Liver (tissue), 9 donors: ENCODE data around the gene MOSPD3. TPM values are rescaled to one million over a fixed set of nuclear protein-coding genes. Genes with fewer than 3 reads are reported as not detected.

Experiments used
- DNase-seq: peaks from one replicate; pipeline ENCODE4 v3.0.0-alpha.2; 2017; ENCODE audit warnings: low spot score
- H3K27ac ChIP-seq, 2 donors: one replicate each; pipeline ENCODE4 v1.7.0; 2013; ENCODE audit warnings: inconsistent platforms in 2 of 2, low read length in 2 of 2, control low read depth in 1 of 2, low read depth in 1 of 2, mild to moderate bottlenecking in 1 of 2
- H3K27me3 ChIP-seq, 4 donors: one replicate each; pipeline versions ENCODE4 v1.6.1 to v1.7.0; 2013; ENCODE audit warnings: low read length in 3 of 4, inconsistent platforms in 1 of 4, mild to moderate bottlenecking in 1 of 4, moderate library complexity in 1 of 4; ENCODE audit not compliant: control insufficient read depth in 4 of 4, insufficient read depth in 4 of 4
- H3K36me3 ChIP-seq, 4 donors: one replicate each; pipeline versions ENCODE4 v1.6.1 to v1.7.0; 2013; ENCODE audit warnings: low read length in 3 of 4, mild to moderate bottlenecking in 3 of 4, low read depth in 1 of 4, moderate library complexity in 1 of 4; ENCODE audit not compliant: control insufficient read depth in 4 of 4, insufficient read depth in 3 of 4
- H3K4me1 ChIP-seq, 4 donors: one replicate each; pipeline versions ENCODE4 v1.6.1 to v1.7.0; 2013; ENCODE audit warnings: low read length in 3 of 4, mild to moderate bottlenecking in 3 of 4, moderate library complexity in 1 of 4; ENCODE audit not compliant: control insufficient read depth in 4 of 4, insufficient read depth in 4 of 4
- H3K4me3 ChIP-seq, 3 donors: one replicate each; pipeline versions ENCODE4 v1.6.1 to v1.7.0; 2013; ENCODE audit warnings: low read length in 3 of 3, control low read depth in 1 of 3, low read depth in 1 of 3, mild to moderate bottlenecking in 1 of 3
- H3K9ac ChIP-seq, 2 donors: one replicate each; pipeline ENCODE4 v1.7.0; 2013; ENCODE audit warnings: low read length in 2 of 2, mild to moderate bottlenecking in 2 of 2, moderate library complexity in 2 of 2, control low read depth in 1 of 2, low read depth in 1 of 2
- H3K9me3 ChIP-seq, 4 donors: one replicate each; pipeline versions ENCODE4 v1.6.1 to v1.7.0; 2013; ENCODE audit warnings: low read length in 3 of 4; ENCODE audit not compliant: control insufficient read depth in 4 of 4
- ATF3 ChIP-seq: IDR thresholded peaks from 2 replicates; pipeline ENCODE4 v1.6.1; 2016; ENCODE audit warnings: antibody characterized with exemption
- CTCF ChIP-seq: fragments of 150-350 bp; IDR thresholded peaks from 2 replicates; pipeline ENCODE4 v1.5.1; 2017; ENCODE audit warnings: improper control_type of control experiment, low read depth, low read length; ENCODE audit not compliant: missing input control
- EGR1 ChIP-seq, 2 donors: IDR thresholded peaks; 2 replicates each; pipeline ENCODE4 v1.6.1; 2016 to 2018; ENCODE audit warnings: antibody characterized with exemption in 2 of 2, low read depth in 2 of 2
- FOXA1 ChIP-seq: IDR thresholded peaks from 2 replicates; pipeline ENCODE4 v1.6.1; 2016; ENCODE audit warnings: antibody characterized with exemption
- FOXA2 ChIP-seq: IDR thresholded peaks from 2 replicates; pipeline ENCODE4 v1.6.1; 2016; ENCODE audit warnings: antibody characterized with exemption
- GABPA ChIP-seq, 2 donors: IDR thresholded peaks in 1 of 2; conservative IDR thresholded peaks in 1 of 2; 2 replicates each; pipeline ENCODE4 v1.6.1; 2016; ENCODE audit warnings: antibody characterized with exemption in 2 of 2, mild to moderate bottlenecking in 1 of 2, moderate library complexity in 1 of 2
- HNF4A ChIP-seq, 2 donors: conservative IDR thresholded peaks; 2 replicates each; pipeline ENCODE4 v1.6.1; 2016; ENCODE audit warnings: antibody characterized with exemption in 2 of 2, mild to moderate bottlenecking in 2 of 2
- HNF4G ChIP-seq: IDR thresholded peaks from 2 replicates; pipeline ENCODE4 v1.6.1; 2016; ENCODE audit warnings: antibody characterized with exemption
- JUND ChIP-seq, 2 donors: IDR thresholded peaks; 2 replicates each; pipeline ENCODE4 v1.6.1; 2016; ENCODE audit warnings: antibody characterized with exemption in 2 of 2
- MAX ChIP-seq: IDR thresholded peaks from 2 replicates; pipeline ENCODE4 v1.6.1; 2016; ENCODE audit warnings: antibody characterized with exemption
- NR2F2 ChIP-seq: IDR thresholded peaks from 2 replicates; pipeline ENCODE4 v1.6.1; 2016; ENCODE audit warnings: antibody characterized with exemption
- RAD21 ChIP-seq, 2 donors: IDR thresholded peaks; 2 replicates each; pipeline ENCODE4 v1.6.1; 2016; ENCODE audit warnings: antibody characterized with exemption in 2 of 2, mild to moderate bottlenecking in 2 of 2
- REST ChIP-seq: IDR thresholded peaks from 2 replicates; pipeline ENCODE4 v1.6.1; 2016; ENCODE audit warnings: antibody characterized with exemption, mild to moderate bottlenecking
- RXRA ChIP-seq, 2 donors: IDR thresholded peaks; 2 replicates each; pipeline ENCODE4 v1.6.1; 2017 to 2018; ENCODE audit warnings: antibody characterized with exemption in 2 of 2, mild to moderate bottlenecking in 1 of 2
- SP1 ChIP-seq: IDR thresholded peaks from 2 replicates; pipeline ENCODE4 v1.6.1; 2018; ENCODE audit warnings: antibody characterized with exemption, mild to moderate bottlenecking
- TAF1 ChIP-seq: conservative IDR thresholded peaks from 2 replicates; pipeline ENCODE4 v1.6.1; 2016; ENCODE audit warnings: antibody characterized with exemption, mild to moderate bottlenecking
- YY1 ChIP-seq: IDR thresholded peaks from 2 replicates; pipeline ENCODE4 v1.6.1; 2016; ENCODE audit warnings: antibody characterized with exemption, mild to moderate bottlenecking
- ZBTB33 ChIP-seq: IDR thresholded peaks from 2 replicates; pipeline ENCODE4 v1.6.1; 2016; ENCODE audit warnings: antibody characterized with exemption
- WGBS: extraction: QIAGEN DNeasy Blood & Tissue Kit; methylation state at CpG from one replicate; pipeline ENCODE4 v1.1.7; 2013; 5-methylcytosine and 5-hydroxymethylcytosine counted together
- polyA plus RNA-seq, 2 donors: library from polyadenylated mRNA; stranded (reverse) in 1 of 2; unstranded in 1 of 2; fragments of 200-250 nt in 1 of 2; fragments of >200 nt in 1 of 2; fragmentation: Nextera tagmentation in 1 of 2; extraction: Ambion mirVana in 1 of 2; gene quantifications; one replicate each; pipeline versions ENCODE4 v1.2.1 to v1.2.3, GENCODE V29; 2013 to 2015
- total RNA-seq, 2 donors: library from RNA; depleted of rRNA; stranded (reverse); fragments of >200 nt; gene quantifications; one replicate each; pipeline ENCODE4 v1.2.3, GENCODE V29; 2014
- donor health status: healthy.
- donor health status: healthy.
- donor health status: healthy.
- donor health status: healthy.
- donor health status: healthy.

The MOSPD3 gene
- total and polyA plus RNA-seq, 4 donors, result 3.5 to 15.7 (median 8.6) TPM

- peak overlapping the region; percentile 61 to 75 for H3K27ac ChIP-seq
- peaks cover 2 to 22% (median 10%) of the 10 kb centered on the region in 4 donors for H3K36me3 ChIP-seq
- WGBS, result 39% methylated on average over 8 of the region's 8 CpGs
- H3K9me3 ChIP-seq, result no peaks in the 10 kb centered on the region
- peak overlapping the region in 1 of 2 donors; percentile 32 for H3K9ac ChIP-seq
- DNase-seq, result no peak
- no peaks in the 10 kb centered on the region for H3K27me3 ChIP-seq
- peaks cover 0 to 34% (median 29%) of the 10 kb centered on the region in 4 donors for H3K4me1 ChIP-seq
- no peak overlapping the region for H3K4me3 ChIP-seq
- TF ChIP-seq FOXA2 (peak; percentile 89), CTCF (no peak), HNF4A (conservative IDR thresholded peaks at IDR 0.05) (peak; percentile 87 to 88), RXRA (IDR thresholded peaks at IDR 0.05) (peak; percentile 71 to 80), SP1 (peak; percentile 77), TAF1 (no peak), REST (peak; percentile 26), JUND (IDR thresholded peaks at IDR 0.05) (peak in 1 of 2 donors; percentile 19), ZBTB33 (no peak), GABPA (IDR thresholded peaks at IDR 0.05 in 1 of 2, conservative IDR thresholded peaks at IDR 0.05 in 1 of 2) (peak in 1 of 2 donors; percentile 37), NR2F2 (no peak), MAX (peak; percentile 41), ATF3 (no peak), HNF4G (peak; percentile 52), EGR1 (IDR thresholded peaks at IDR 0.05; ENCODE audit: low read depth in 2 of 2) (peak in 1 of 2 donors; percentile 55), RAD21 (IDR thresholded peaks at IDR 0.05) (peak; percentile 14 to 26), YY1 (no peak), FOXA1 (peak; percentile 86)
Measured at GRCh38 chr7:100621554-100621953, 9.2 kb downstream of the MOSPD3 start.
